A549 (cell line): ENCODE measurements around the gene USP6NL. TPM values are rescaled to one million over a fixed set of nuclear protein-coding genes. Genes with fewer than 3 reads are reported as not detected.

Experiments used
- ATAC-seq, 2 experiments: fragments of 200-7000 bp in 1 of 2; fragments of >200 bp in 1 of 2; cut with Nextera tagmentation in 1 of 2; cut with Tn5 transposase in 1 of 2; 3 replicates each; pipeline versions ENCODE4 v1.8.0 to v1.9.1; 2018 to 2020; ENCODE audit warnings: mild to moderate bottlenecking in 1 of 2, moderate library complexity in 1 of 2
- CTCF ChIA-PET: fragments of 300-600 bp; sonication (Branson Sonifier 250); formaldehyde crosslinking; extraction: SDS; loops from one replicate; lab custom pipeline; 2021; ENCODE audit warnings: antibody characterized with exemption, inconsistent platforms; lab: Yijun Ruan, JAX
- POLR2A ChIA-PET: fragments of 350-600 bp; formaldehyde crosslinking; extraction: SDS; loops from one replicate; lab custom pipeline; 2021; ENCODE audit warnings: antibody characterized with exemption, inconsistent platforms; lab: Yijun Ruan, JAX
- DNase-seq, 2 experiments: peaks; one replicate each; pipeline versions ENCODE4 v3.0.0 to v3.0.0-alpha.2; 2011 to 2016; ENCODE audit warnings: low read depth in 1 of 2, low spot score in 1 of 2
- FAIRE-seq: peaks from 2 replicates; lab custom pipeline; 2011; peaks lifted over from hg19 to GRCh38; lab: Jason Lieb, UNC
- H3K27ac ChIP-seq, 2 experiments: fragments of >200 bp; sonication (Bioruptor Twin); formaldehyde crosslinking; 3 replicates each; pipeline ENCODE4 v1.5.1; 2016 to 2017
- H3K4me1 ChIP-seq: fragments of >200 bp; sonication (Bioruptor Twin); formaldehyde crosslinking; 3 replicates; pipeline ENCODE4 v1.6.1; 2016
- H3K4me2 ChIP-seq: fragments of >200 bp; sonication (Bioruptor Twin); formaldehyde crosslinking; 3 replicates; pipeline ENCODE4 v1.6.1; 2016
- H3K4me3 ChIP-seq: fragments of >200 bp; sonication (Bioruptor Twin); formaldehyde crosslinking; 3 replicates; pipeline ENCODE4 v1.5.1; 2016
- H3K9me3 ChIP-seq: fragments of >200 bp; sonication (Bioruptor Twin); formaldehyde crosslinking; 3 replicates; pipeline ENCODE4 v1.6.1; 2016
- BHLHE40 ChIP-seq: IDR thresholded peaks from 2 replicates; pipeline ENCODE4 v1.6.1; 2012; ENCODE audit warnings: low read depth, low read length, inconsistent platforms
- CEBPB ChIP-seq, 2 experiments: fragments of >200 bp in 1 of 2; sonication (Bioruptor Twin) in 1 of 2; formaldehyde crosslinking in 1 of 2; IDR thresholded peaks; 2 replicates each; pipeline ENCODE4 v1.6.1; 2012 to 2016
- CHD2 ChIP-seq: fragments of 150-350 bp; IDR thresholded peaks from 2 replicates; pipeline ENCODE4 v1.6.1; 2014; ENCODE audit warnings: low read length; ENCODE audit not compliant: partially characterized antibody
- E2F6 ChIP-seq: IDR thresholded peaks from 2 replicates; pipeline ENCODE4 v1.6.1; 2012; ENCODE audit warnings: low read depth, borderline replicate concordance
- ESRRA ChIP-seq: fragments of 150-350 bp; IDR thresholded peaks from 2 replicates; pipeline ENCODE4 v1.6.1; 2014; ENCODE audit warnings: mild to moderate bottlenecking, low read length, borderline replicate concordance
- FOSB ChIP-seq: fragments of 250-450 bp; sonication (Bioruptor Pico); IDR thresholded peaks from 2 replicates; pipeline ENCODE4 v1.5.0; 2020; ENCODE audit warnings: mild to moderate bottlenecking, moderate library complexity
- FOSL2 ChIP-seq, 2 experiments: fragments of 450-650 bp in 1 of 2; fragments of >200 bp in 1 of 2; sonication (Bioruptor Twin) in 1 of 2; formaldehyde crosslinking; IDR thresholded peaks; 2 replicates each; pipeline versions ENCODE4 v1.5.0 to v1.6.1; 2016 to 2020; ENCODE audit warnings: mild to moderate bottlenecking in 1 of 2, moderate library complexity in 1 of 2
- GATA3 ChIP-seq: IDR thresholded peaks from 2 replicates; pipeline ENCODE4 v1.6.1; 2012; ENCODE audit warnings: borderline replicate concordance
- HDAC2 ChIP-seq: fragments of 200-600 bp; sonication (generic); IDR thresholded peaks from 2 replicates; pipeline ENCODE4 v1.6.1; 2016
- HEYL ChIP-seq: fragments of 250-450 bp; sonication (Bioruptor Pico); IDR thresholded peaks from 2 replicates; pipeline ENCODE4 v1.8.0; 2021; ENCODE audit warnings: mild to moderate bottlenecking, moderate library complexity
- HOXB13 ChIP-seq: fragments of 250-450 bp; sonication (Bioruptor Pico); IDR thresholded peaks from 2 replicates; pipeline ENCODE4 v1.5.0; 2020; ENCODE audit warnings: low read depth, mild to moderate bottlenecking, moderate library complexity
- HOXB5 ChIP-seq: fragments of 250-450 bp; sonication (Bioruptor Pico); IDR thresholded peaks from 2 replicates; pipeline ENCODE4 v1.5.0; 2020; ENCODE audit warnings: mild to moderate bottlenecking, moderate library complexity
- JUNB ChIP-seq: fragments of >200 bp; sonication (Bioruptor Twin); formaldehyde crosslinking; IDR thresholded peaks from 2 replicates; pipeline ENCODE4 v1.6.1; 2016
- KDM5A ChIP-seq: fragments of 200-600 bp; sonication (generic); IDR thresholded peaks from 2 replicates; pipeline ENCODE4 v1.6.1; 2016; ENCODE audit warnings: antibody characterized with exemption, mild to moderate bottlenecking
- MAFK ChIP-seq: fragments of 450-650 bp; IDR thresholded peaks from 2 replicates; pipeline ENCODE4 v1.6.1; 2014; ENCODE audit not compliant: partially characterized antibody
- NFE2L2 ChIP-seq: fragments of 150-350 bp; conservative IDR thresholded peaks from 2 replicates; pipeline ENCODE4 v1.6.1; 2014; ENCODE audit warnings: low read length
- NR3C1 ChIP-seq: fragments of >200 bp; sonication (Bioruptor Twin); formaldehyde crosslinking; IDR thresholded peaks from 3 replicates; pipeline ENCODE4 v1.6.1; 2017
- RAD21 ChIP-seq, 2 experiments: fragments of >200 bp in 1 of 2; sonication (Bioruptor Twin) in 1 of 2; formaldehyde crosslinking in 1 of 2; IDR thresholded peaks in 1 of 2; conservative IDR thresholded peaks in 1 of 2; 2 replicates in 1 of 2; 3 replicates in 1 of 2; pipeline ENCODE4 v1.6.1; 2012 to 2018; ENCODE audit warnings: inconsistent platforms in 1 of 2
- RARB ChIP-seq: fragments of 250-450 bp; sonication (Bioruptor Pico); IDR thresholded peaks from 2 replicates; pipeline ENCODE4 v1.8.0; 2021; ENCODE audit warnings: mild to moderate bottlenecking, moderate library complexity
- RCOR1 ChIP-seq: fragments of 150-350 bp; IDR thresholded peaks from 2 replicates; pipeline ENCODE4 v1.6.1; 2014; ENCODE audit warnings: antibody characterized with exemption, low read length, low read depth
- REST ChIP-seq: fragments of 200-600 bp; sonication (generic); IDR thresholded peaks from 2 replicates; pipeline ENCODE4 v1.6.1; 2016; ENCODE audit warnings: antibody characterized with exemption, mild to moderate bottlenecking, moderate library complexity
- RFX5 ChIP-seq: fragments of 450-650 bp; IDR thresholded peaks from 2 replicates; pipeline ENCODE4 v1.7.1; 2014; ENCODE audit warnings: antibody characterized with exemption, mild to moderate bottlenecking, moderate library complexity
- RNF2 ChIP-seq: fragments of 200-600 bp; sonication (generic); IDR thresholded peaks from 2 replicates; pipeline ENCODE4 v1.6.1; 2016; ENCODE audit warnings: low read depth, mild to moderate bottlenecking, antibody characterized with exemption, moderate library complexity, borderline replicate concordance
- SREBF2 ChIP-seq: fragments of 450-650 bp; IDR thresholded peaks from 2 replicates; pipeline ENCODE4 v1.6.1; 2014; ENCODE audit warnings: mild to moderate bottlenecking, moderate library complexity
- TFCP2L1 ChIP-seq: fragments of 250-450 bp; sonication (Bioruptor Pico); IDR thresholded peaks from 2 replicates; pipeline ENCODE4 v1.5.0; 2021; ENCODE audit warnings: mild to moderate bottlenecking
- ZC3H11A ChIP-seq: fragments of 450-650 bp; IDR thresholded peaks from 2 replicates; pipeline ENCODE4 v1.6.1; 2014; ENCODE audit warnings: antibody characterized with exemption, mild to moderate bottlenecking
- ZFP36 ChIP-seq: fragments of 450-650 bp; IDR thresholded peaks from 2 replicates; pipeline ENCODE4 v1.6.1; 2014; ENCODE audit warnings: borderline replicate concordance; ENCODE audit not compliant: partially characterized antibody
- ZNF302 ChIP-seq: fragments of 250-450 bp; sonication (Bioruptor Pico); IDR thresholded peaks from 2 replicates; pipeline ENCODE4 v1.9.0; 2021; ENCODE audit warnings: inconsistent platforms, mild to moderate bottlenecking, moderate library complexity
- ZSCAN20 ChIP-seq: fragments of 250-450 bp; sonication (Bioruptor Pico); IDR thresholded peaks from 2 replicates; pipeline ENCODE4 v1.8.0; 2022; ENCODE audit warnings: mild to moderate bottlenecking, moderate library complexity
- WGBS: methylation state at CpG from one replicate; pipeline ENCODE4 v1.1.6; 2017; ENCODE audit errors: missing lambda C conversion rate; 5-methylcytosine and 5-hydroxymethylcytosine counted together
- polyA plus RNA-seq, 4 experiments: library from polyadenylated mRNA; depleted of rRNA in 3 of 4; stranded (reverse); fragments of >200 nt; fragmentation: RNase III in 1 of 4; extraction: RNeasy Plus Mini Kit Qiagen cat#74134 plus additional on column Dnase treatment in 1 of 4; gene quantifications; 2 replicates in 3 of 4; 3 replicates in 1 of 4; pipeline ENCODE4 v1.2.3, GENCODE V29; 2011 to 2017
- TF ChIP-seq, protein P1 (sequence below): fragments of >200 bp; sonication (Bioruptor Twin); formaldehyde crosslinking; IDR thresholded peaks from 2 replicates; pipeline ENCODE4 v1.6.1; 2016
- TF ChIP-seq, protein P2 (sequence below): fragments of >200 bp; sonication (Bioruptor Twin); formaldehyde crosslinking; IDR thresholded peaks from 3 replicates; pipeline ENCODE4 v1.5.1; 2016
- TF ChIP-seq, protein P3 (sequence below): fragments of 150-350 bp; IDR thresholded peaks from 2 replicates; pipeline ENCODE4 v1.6.1; 2014; ENCODE audit warnings: low read depth, mild to moderate bottlenecking, low read length
- TF ChIP-seq, protein P4 (sequence below): IDR thresholded peaks from 2 replicates; pipeline ENCODE4 v1.6.1; 2012

The USP6NL gene
- polyA plus RNA-seq, 2 of the 4 experiments (the other 2 are of a cell fraction), result 10.6 to 18.2 TPM

DNA sequence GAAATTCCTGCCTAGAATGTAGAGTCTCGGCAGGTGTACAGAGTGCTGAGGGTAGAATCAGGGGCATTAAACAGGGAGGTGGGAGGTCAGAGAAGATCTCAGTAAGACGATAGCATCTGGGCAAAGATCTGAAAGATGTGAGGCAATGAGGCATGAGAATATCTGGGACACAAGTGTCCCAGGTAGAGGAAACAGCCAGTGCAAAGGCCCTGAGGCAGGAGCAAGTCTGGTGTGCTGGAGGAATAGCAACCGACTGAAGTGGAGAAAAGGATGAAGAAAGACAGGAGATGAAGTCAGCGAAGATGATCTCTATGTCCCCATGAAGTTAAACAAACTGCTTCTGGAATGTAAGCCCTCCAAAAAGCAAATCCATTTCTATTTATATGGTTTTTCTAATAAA, 84.4 kb downstream of the USP6NL start:
- TF ChIP-seq JUNB, result no peak
- TF ChIP-seq ZFP36, result no peak
- no peak for TF ChIP-seq SREBF2
- no peak for TF ChIP-seq BHLHE40
- no peak for TF ChIP-seq ZSCAN20 (CRISPR knock-in tag)
- no peak for TF ChIP-seq GATA3
- TF ChIP-seq, protein P1, sequence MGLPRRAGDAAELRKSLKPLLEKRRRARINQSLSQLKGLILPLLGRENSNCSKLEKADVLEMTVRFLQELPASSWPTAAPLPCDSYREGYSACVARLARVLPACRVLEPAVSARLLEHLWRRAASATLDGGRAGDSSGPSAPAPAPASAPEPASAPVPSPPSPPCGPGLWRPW, result no peak
- TF ChIP-seq RNF2, result no peak
- TF ChIP-seq ZC3H11A, result no peak
- TF ChIP-seq ESRRA, result no peak
- TF ChIP-seq FOSB (CRISPR knock-in tag), result no peak
- TF ChIP-seq CEBPB (IDR thresholded peaks at IDR 0.05), result no peak
- no peak for TF ChIP-seq MAFK
- TF ChIP-seq E2F6, result no peak
- TF ChIP-seq HDAC2, result no peak
- no peak for TF ChIP-seq NFE2L2
- TF ChIP-seq RCOR1, result no peak
- TF ChIP-seq HOXB13 (CRISPR knock-in tag), result no peak
- TF ChIP-seq, protein P2, sequence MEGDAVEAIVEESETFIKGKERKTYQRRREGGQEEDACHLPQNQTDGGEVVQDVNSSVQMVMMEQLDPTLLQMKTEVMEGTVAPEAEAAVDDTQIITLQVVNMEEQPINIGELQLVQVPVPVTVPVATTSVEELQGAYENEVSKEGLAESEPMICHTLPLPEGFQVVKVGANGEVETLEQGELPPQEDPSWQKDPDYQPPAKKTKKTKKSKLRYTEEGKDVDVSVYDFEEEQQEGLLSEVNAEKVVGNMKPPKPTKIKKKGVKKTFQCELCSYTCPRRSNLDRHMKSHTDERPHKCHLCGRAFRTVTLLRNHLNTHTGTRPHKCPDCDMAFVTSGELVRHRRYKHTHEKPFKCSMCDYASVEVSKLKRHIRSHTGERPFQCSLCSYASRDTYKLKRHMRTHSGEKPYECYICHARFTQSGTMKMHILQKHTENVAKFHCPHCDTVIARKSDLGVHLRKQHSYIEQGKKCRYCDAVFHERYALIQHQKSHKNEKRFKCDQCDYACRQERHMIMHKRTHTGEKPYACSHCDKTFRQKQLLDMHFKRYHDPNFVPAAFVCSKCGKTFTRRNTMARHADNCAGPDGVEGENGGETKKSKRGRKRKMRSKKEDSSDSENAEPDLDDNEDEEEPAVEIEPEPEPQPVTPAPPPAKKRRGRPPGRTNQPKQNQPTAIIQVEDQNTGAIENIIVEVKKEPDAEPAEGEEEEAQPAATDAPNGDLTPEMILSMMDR, result no peak
- TF ChIP-seq TFCP2L1 (CRISPR knock-in tag), result no peak
- TF ChIP-seq, all 56 proteins: peak for 0
- no peak overlapping the region for H3K4me3 ChIP-seq
- FAIRE-seq (no peak), ATAC-seq (no peak), DNase-seq (no peak)
- ChIA-PET POLR2A (no interaction called here), CTCF (interaction anchor here (3.8 kb wide), 1 partner anchor 12 kb away, joined by 9 read pairs; no protein-coding TSS in a partner anchor)
- WGBS, result 88% methylated on average over 4 of the region's 4 CpGs
- no peak overlapping the region for H3K4me2 ChIP-seq
- no peaks in the 10 kb centered on the region for H3K9me3 ChIP-seq
- H3K4me1 ChIP-seq, result peaks cover 5% of the 10 kb centered on the region; the same call in 2 of the 3 replicates
- H3K27ac ChIP-seq, result no peak overlapping the region

DNA sequence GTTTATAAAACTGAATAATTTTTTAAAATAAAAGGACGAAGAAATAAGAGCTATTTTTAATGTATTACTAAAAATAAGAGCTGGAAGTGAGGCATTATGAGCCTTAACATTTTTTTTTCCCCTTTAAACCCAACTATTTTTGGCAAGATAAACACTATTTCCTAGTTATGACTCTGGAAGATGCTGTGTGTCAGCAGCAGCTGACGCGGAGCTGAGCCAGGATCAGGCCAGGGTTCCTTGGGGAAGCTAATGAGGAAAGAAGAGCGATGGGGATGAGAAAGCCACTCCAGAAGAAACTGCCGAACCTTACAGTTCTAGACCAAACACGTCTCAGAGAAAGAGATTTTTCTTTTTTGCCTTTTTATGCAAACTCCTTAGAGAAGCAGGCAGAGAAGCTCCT, 85.9 kb downstream of the USP6NL start:
- TF ChIP-seq FOSB (CRISPR knock-in tag), result no peak
- no peak for TF ChIP-seq RFX5
- TF ChIP-seq ZNF302, result no peak
- no peak for TF ChIP-seq NFE2L2
- no peak for TF ChIP-seq FOSL2 (IDR thresholded peaks at IDR 0.05)
- TF ChIP-seq FOSL2 (CRISPR knock-in tag; IDR thresholded peaks at IDR 0.05), result no peak
- TF ChIP-seq CHD2, result no peak
- TF ChIP-seq, protein P3, sequence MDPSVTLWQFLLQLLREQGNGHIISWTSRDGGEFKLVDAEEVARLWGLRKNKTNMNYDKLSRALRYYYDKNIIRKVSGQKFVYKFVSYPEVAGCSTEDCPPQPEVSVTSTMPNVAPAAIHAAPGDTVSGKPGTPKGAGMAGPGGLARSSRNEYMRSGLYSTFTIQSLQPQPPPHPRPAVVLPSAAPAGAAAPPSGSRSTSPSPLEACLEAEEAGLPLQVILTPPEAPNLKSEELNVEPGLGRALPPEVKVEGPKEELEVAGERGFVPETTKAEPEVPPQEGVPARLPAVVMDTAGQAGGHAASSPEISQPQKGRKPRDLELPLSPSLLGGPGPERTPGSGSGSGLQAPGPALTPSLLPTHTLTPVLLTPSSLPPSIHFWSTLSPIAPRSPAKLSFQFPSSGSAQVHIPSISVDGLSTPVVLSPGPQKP, result no peak
- no peak for TF ChIP-seq JUNB
- no peak for TF ChIP-seq REST
- TF ChIP-seq KDM5A, result no peak
- TF ChIP-seq RCOR1, result no peak
- no peak for TF ChIP-seq NR3C1
- TF ChIP-seq RARB, result no peak
- TF ChIP-seq, protein P4, sequence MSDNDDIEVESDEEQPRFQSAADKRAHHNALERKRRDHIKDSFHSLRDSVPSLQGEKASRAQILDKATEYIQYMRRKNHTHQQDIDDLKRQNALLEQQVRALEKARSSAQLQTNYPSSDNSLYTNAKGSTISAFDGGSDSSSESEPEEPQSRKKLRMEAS, result no peak
- no peak for TF ChIP-seq RAD21 (conservative IDR thresholded peaks at IDR 0.05 in 1 of 2, IDR thresholded peaks at IDR 0.05 in 1 of 2)
- TF ChIP-seq RNF2, result no peak
- TF ChIP-seq HOXB5 (CRISPR knock-in tag), result no peak
- no peak for TF ChIP-seq HEYL (CRISPR knock-in tag)
- Histone ChIP-seq H3K4me3 (no peak overlapping the region), H3K27ac (no peak overlapping the region), H3K4me1 (peaks cover 5% of the 10 kb centered on the region; the same call in 2 of the 3 replicates), H3K4me2 (no peak overlapping the region), H3K9me3 (no peaks in the 10 kb centered on the region)
- no peak for ATAC-seq
- POLR2A ChIA-PET, result no interaction called here
- FAIRE-seq, result no peak
- DNase-seq, result no peak
- CTCF ChIA-PET, result interaction anchor here (1.0 to 9.5 kb wide), 3 partner anchors 10 to 232 kb away, joined by 3 to 90 read pairs (median 5); no protein-coding TSS in a partner anchor
- 88% methylated on average over 6 of the region's 6 CpGs for WGBS
